Activated CD4-positive, alpha-beta T cell treated with anti-CD3 and anti-CD28 coated beads, Interleukin-2, amount 10 ng/mL, durations not matched to agents 7 days and 5 days (primary cell): ENCODE results near the gene TLX1. TPM values are rescaled to one million over a fixed set of nuclear protein-coding genes. Genes with fewer than 3 reads are reported as not detected.
A peak's percentile ranks its signal among the peaks of the same experiment; 100 is the strongest.

ENCODE experiments used
- CTCF ChIA-PET: fragments of 350-600 bp; sonication (Branson Sonifier 250); formaldehyde crosslinking; loops from one replicate; lab custom pipeline; 2021; ENCODE audit warnings: antibody characterized with exemption; lab: Charles Lee
- POLR2A ChIA-PET: fragments of 350-600 bp; sonication (Branson Sonifier 250); formaldehyde crosslinking; loops from one replicate; lab custom pipeline; 2021; ENCODE audit warnings: antibody characterized with exemption; lab: Charles Lee
- DNase-seq: peaks from one replicate; pipeline ENCODE4 v3.0.0-alpha.2; 2020
- H3K27ac Mint-ChIP-seq: one replicate; pipeline ENCODE4 v1.8.0; 2021; ENCODE audit warnings: mild to moderate bottlenecking, moderate library complexity, mixed read lengths
- H3K27me3 Mint-ChIP-seq: one replicate; pipeline ENCODE4 v1.8.0; 2021; ENCODE audit warnings: mixed read lengths
- H3K36me3 Mint-ChIP-seq: one replicate; pipeline ENCODE4 v1.8.0; 2021; ENCODE audit warnings: low read depth, mixed read lengths
- H3K4me1 Mint-ChIP-seq: one replicate; pipeline ENCODE4 v1.8.0; 2021; ENCODE audit warnings: mixed read lengths
- H3K4me3 Mint-ChIP-seq: one replicate; pipeline ENCODE4 v1.8.0; 2021; ENCODE audit warnings: mild to moderate bottlenecking, moderate library complexity, mixed read lengths
- H3K9me3 Mint-ChIP-seq: one replicate; pipeline ENCODE4 v1.8.0; 2021; ENCODE audit warnings: mixed read lengths
- total RNA-seq, 2 experiments: library from RNA; stranded (reverse); gene quantifications; one replicate each; pipeline ENCODE4 v1.2.3, GENCODE V29; 2021

Gene TLX1
- total RNA-seq, 2 experiments from 2014 or later: not detected

- Mint-ChIP-seq H3K27ac (no peak overlapping the region), H3K4me1 (no peaks in the 10 kb centered on the region), H3K4me3 (no peak overlapping the region), H3K27me3 (peaks cover 18% of the 10 kb centered on the region), H3K9me3 (no peaks in the 10 kb centered on the region), H3K36me3 (no peaks in the 10 kb centered on the region)
- ChIA-PET POLR2A (interaction anchor here (1.0 kb wide), 1 partner anchor 46 kb away, joined by 3 read pairs; no protein-coding TSS in a partner anchor), CTCF (interaction anchor here (0.6 to 6.9 kb wide), 18 partner anchors 11 to 130 kb away, joined by 3 to 90 read pairs (median 4); no protein-coding TSS in a partner anchor)
- DNase-seq: peak; percentile 75
Observed at GRCh38 chr10:101095550-101096213, 35.4 kb upstream of the TLX1 start.

- Mint-ChIP-seq H3K27ac (no peak overlapping the region), H3K9me3 (no peaks in the 10 kb centered on the region), H3K36me3 (no peaks in the 10 kb centered on the region), H3K27me3 (peaks cover 16% of the 10 kb centered on the region), H3K4me1 (no peaks in the 10 kb centered on the region), H3K4me3 (no peak overlapping the region)
- CTCF ChIA-PET: interaction anchor here (0.7 to 6.9 kb wide), 14 partner anchors 11 to 118 kb away, joined by 3 to 90 read pairs (median 4); partner anchors contain the start of gene KAZALD1
- DNase-seq: no peak
- POLR2A ChIA-PET: no interaction called here
Observed at GRCh38 chr10:101096378-101096777, 34.7 kb upstream of the TLX1 start.

- H3K27me3 Mint-ChIP-seq: peaks cover 19% of the 10 kb centered on the region
- no peaks in the 10 kb centered on the region for H3K9me3 Mint-ChIP-seq
- H3K4me3 Mint-ChIP-seq: no peak overlapping the region
- ChIA-PET POLR2A (no interaction called here), CTCF (interaction anchor here (0.8 to 6.9 kb wide), 3 partner anchors 10 to 45 kb away, joined by 3 to 90 read pairs (median 4); partner anchors contain the start of gene KAZALD1)
- H3K27ac Mint-ChIP-seq: no peak overlapping the region
- no peaks in the 10 kb centered on the region for H3K4me1 Mint-ChIP-seq
- no peaks in the 10 kb centered on the region for H3K36me3 Mint-ChIP-seq
- DNase-seq: no peak
Observed at GRCh38 chr10:101097881-101098280, 33.2 kb upstream of the TLX1 start.

GRCh38 chr10:101099901-101100300 lies 31.2 kb upstream of the TLX1 start:
- no peaks in the 10 kb centered on the region for H3K9me3 Mint-ChIP-seq
- ChIA-PET CTCF (interaction anchor here (1.4 to 2.9 kb wide), 2 partner anchors 42 to 50 kb away, joined by 4 to 11 read pairs; no protein-coding TSS in a partner anchor), POLR2A (no interaction called here)
- H3K27me3 Mint-ChIP-seq: peaks cover 21% of the 10 kb centered on the region
- H3K4me1 Mint-ChIP-seq: no peaks in the 10 kb centered on the region
- DNase-seq: no peak
- H3K4me3 Mint-ChIP-seq: no peak overlapping the region
- no peak overlapping the region for H3K27ac Mint-ChIP-seq
- H3K36me3 Mint-ChIP-seq: no peaks in the 10 kb centered on the region

- no peak overlapping the region for H3K4me3 Mint-ChIP-seq
- no peaks in the 10 kb centered on the region for H3K4me1 Mint-ChIP-seq
- H3K27me3 Mint-ChIP-seq: peaks cover 21% of the 10 kb centered on the region
- H3K27ac Mint-ChIP-seq: no peak overlapping the region
- POLR2A ChIA-PET: no interaction called here
- CTCF ChIA-PET: interaction anchor here (1.4 to 2.9 kb wide), 3 partner anchors 13 to 48 kb away, joined by 4 to 11 read pairs (median 4); no protein-coding TSS in a partner anchor
- no peaks in the 10 kb centered on the region for H3K36me3 Mint-ChIP-seq
- DNase-seq: no peak
- no peaks in the 10 kb centered on the region for H3K9me3 Mint-ChIP-seq
Observed at GRCh38 chr10:101101372-101101881, 29.7 kb upstream of the TLX1 start.

GRCh38 chr10:101103430-101103829 lies 27.7 kb upstream of the TLX1 start:
- POLR2A ChIA-PET: no interaction called here
- DNase-seq: no peak
- Mint-ChIP-seq H3K27me3 (peaks cover 21% of the 10 kb centered on the region), H3K27ac (no peak overlapping the region), H3K4me3 (no peak overlapping the region), H3K36me3 (no peaks in the 10 kb centered on the region), H3K9me3 (no peaks in the 10 kb centered on the region), H3K4me1 (no peaks in the 10 kb centered on the region)
- CTCF ChIA-PET: interaction anchor here (1.3 kb wide), 1 partner anchor 39 kb away, joined by 6 read pairs; no protein-coding TSS in a partner anchor

GRCh38 chr10:101106351-101106750 lies 24.7 kb upstream of the TLX1 start:
- H3K9me3 Mint-ChIP-seq: no peaks in the 10 kb centered on the region
- peaks cover 18% of the 10 kb centered on the region for H3K27me3 Mint-ChIP-seq
- no peak for DNase-seq
- no peaks in the 10 kb centered on the region for H3K36me3 Mint-ChIP-seq
- no peaks in the 10 kb centered on the region for H3K4me1 Mint-ChIP-seq
- H3K27ac Mint-ChIP-seq: no peak overlapping the region
- ChIA-PET CTCF (interaction anchor here (0.7 to 1.0 kb wide), 2 partner anchors 15 to 38 kb away, joined by 3 read pairs; no protein-coding TSS in a partner anchor), POLR2A (no interaction called here)
- H3K4me3 Mint-ChIP-seq: no peak overlapping the region

GRCh38 chr10:101107771-101108170 lies 23.3 kb upstream of the TLX1 start:
- ChIA-PET CTCF (interaction anchor here (1.0 kb wide), 1 partner anchor 12 kb away, joined by 4 read pairs; no protein-coding TSS in a partner anchor), POLR2A (no interaction called here)
- Mint-ChIP-seq H3K27ac (no peak overlapping the region), H3K4me3 (no peak overlapping the region), H3K36me3 (no peaks in the 10 kb centered on the region), H3K9me3 (no peaks in the 10 kb centered on the region), H3K4me1 (no peaks in the 10 kb centered on the region), H3K27me3 (peaks cover 13% of the 10 kb centered on the region)
- no peak for DNase-seq

GRCh38 chr10:101110856-101111523 lies 20.1 kb upstream of the TLX1 start:
- ChIA-PET POLR2A (no interaction called here), CTCF (interaction anchor here (0.9 kb wide), 1 partner anchor 15 kb away, joined by 4 read pairs; no protein-coding TSS in a partner anchor)
- Mint-ChIP-seq H3K27me3 (peaks cover 30% of the 10 kb centered on the region), H3K36me3 (no peaks in the 10 kb centered on the region), H3K27ac (no peak overlapping the region), H3K9me3 (no peaks in the 10 kb centered on the region), H3K4me1 (no peaks in the 10 kb centered on the region), H3K4me3 (no peak overlapping the region)
- DNase-seq: no peak

- no peaks in the 10 kb centered on the region for H3K36me3 Mint-ChIP-seq
- ChIA-PET POLR2A (no interaction called here), CTCF (no interaction called here)
- H3K27me3 Mint-ChIP-seq: peaks cover 35% of the 10 kb centered on the region
- no peaks in the 10 kb centered on the region for H3K9me3 Mint-ChIP-seq
- no peak overlapping the region for H3K27ac Mint-ChIP-seq
- H3K4me3 Mint-ChIP-seq: no peak overlapping the region
- no peak for DNase-seq
- H3K4me1 Mint-ChIP-seq: no peaks in the 10 kb centered on the region
Observed at GRCh38 chr10:101111547-101111946, 19.6 kb upstream of the TLX1 start.

GRCh38 chr10:101112799-101113594 lies 18.1 kb upstream of the TLX1 start:
- no peaks in the 10 kb centered on the region for H3K4me1 Mint-ChIP-seq
- H3K9me3 Mint-ChIP-seq: no peaks in the 10 kb centered on the region
- no peaks in the 10 kb centered on the region for H3K36me3 Mint-ChIP-seq
- ChIA-PET POLR2A (interaction anchor here (0.6 kb wide), 1 partner anchor 570 kb away, joined by 3 read pairs; no protein-coding TSS in a partner anchor), CTCF (interaction anchor here (0.8 to 1.5 kb wide), 2 partner anchors 28 to 29 kb away, joined by 3 read pairs; no protein-coding TSS in a partner anchor)
- H3K27me3 Mint-ChIP-seq: peaks cover 41% of the 10 kb centered on the region
- no peak overlapping the region for H3K27ac Mint-ChIP-seq
- H3K4me3 Mint-ChIP-seq: no peak overlapping the region
- no peak for DNase-seq

GRCh38 chr10:101113890-101114403 lies 17.2 kb upstream of the TLX1 start:
- Mint-ChIP-seq H3K36me3 (no peaks in the 10 kb centered on the region), H3K27ac (no peak overlapping the region), H3K4me1 (no peaks in the 10 kb centered on the region), H3K4me3 (no peak overlapping the region), H3K9me3 (no peaks in the 10 kb centered on the region), H3K27me3 (peaks cover 44% of the 10 kb centered on the region)
- POLR2A ChIA-PET: interaction anchor here (0.6 kb wide), 1 partner anchor 571 kb away, joined by 3 read pairs; no protein-coding TSS in a partner anchor
- DNase-seq: no peak
- CTCF ChIA-PET: no interaction called here
